NCI-H526 (cell line): ENCODE measurements around the gene SEMA6D.

Source experiments
- DNase-seq, 2 experiments: peaks; one replicate each; lab custom pipeline; 2025; lab: John Stamatoyannopoulos, UW

The SEMA6D gene

DNA sequence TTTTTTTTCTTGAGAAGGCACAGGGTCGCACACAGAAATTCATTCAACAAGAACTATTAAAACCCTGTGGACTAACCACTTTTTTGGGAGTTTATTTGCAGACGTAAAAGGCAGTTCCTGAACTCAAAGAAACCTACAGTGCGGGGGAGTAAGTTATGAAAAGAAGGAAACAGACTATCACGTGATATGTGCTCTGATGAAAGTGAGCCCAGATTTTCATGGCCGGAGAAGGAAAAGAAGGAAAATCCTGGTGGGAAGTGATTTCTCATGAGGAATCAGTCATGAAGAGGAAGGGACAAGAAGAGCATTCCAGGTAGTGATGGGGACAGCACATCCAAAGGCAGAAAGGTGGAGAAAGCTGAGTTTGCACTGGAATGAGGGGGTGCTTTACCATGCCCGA is 26.1 kb downstream of the SEMA6D start:
- DNase-seq, result no peak

DNA sequence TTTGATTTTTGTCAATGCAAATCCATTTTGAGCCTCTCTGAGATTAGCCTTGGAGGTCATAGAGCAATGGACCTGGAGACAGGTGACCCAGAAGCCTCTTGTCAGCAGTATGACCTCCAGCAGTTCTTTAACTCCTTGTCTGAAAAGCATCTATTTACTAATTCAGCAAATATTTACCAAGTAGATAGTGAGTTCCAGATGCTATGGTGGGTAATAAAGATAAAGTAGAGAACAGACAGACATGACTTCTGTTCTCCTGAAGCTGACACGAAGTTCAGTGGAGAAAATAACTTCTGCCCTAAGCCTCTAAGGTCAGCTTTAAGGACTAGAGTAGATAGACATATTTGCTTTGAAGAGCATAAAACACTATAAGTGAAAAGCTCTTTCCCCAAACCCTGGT is 26.6 kb downstream of the SEMA6D start:
- DNase-seq, result no peak

DNA sequence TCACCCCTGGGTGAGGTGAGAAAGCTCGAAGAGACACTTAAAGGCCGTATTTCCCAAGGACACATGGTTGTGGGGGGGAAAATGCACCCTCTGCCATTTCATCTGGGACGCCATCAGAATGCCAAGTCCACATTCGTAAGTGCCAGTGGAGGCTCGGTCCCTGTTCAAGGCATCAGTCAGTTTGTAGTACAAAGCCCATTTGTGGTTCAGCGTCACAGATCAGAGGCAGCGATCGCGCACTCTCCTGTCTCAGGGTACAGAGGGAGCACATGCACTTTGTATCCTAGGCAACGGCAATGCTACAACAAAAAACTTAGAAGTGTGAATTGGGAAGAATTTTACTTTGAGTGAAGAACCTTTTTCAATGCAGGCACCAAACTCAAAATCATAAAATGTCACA is 27.2 kb downstream of the SEMA6D start:
- DNase-seq, result no peak

DNA sequence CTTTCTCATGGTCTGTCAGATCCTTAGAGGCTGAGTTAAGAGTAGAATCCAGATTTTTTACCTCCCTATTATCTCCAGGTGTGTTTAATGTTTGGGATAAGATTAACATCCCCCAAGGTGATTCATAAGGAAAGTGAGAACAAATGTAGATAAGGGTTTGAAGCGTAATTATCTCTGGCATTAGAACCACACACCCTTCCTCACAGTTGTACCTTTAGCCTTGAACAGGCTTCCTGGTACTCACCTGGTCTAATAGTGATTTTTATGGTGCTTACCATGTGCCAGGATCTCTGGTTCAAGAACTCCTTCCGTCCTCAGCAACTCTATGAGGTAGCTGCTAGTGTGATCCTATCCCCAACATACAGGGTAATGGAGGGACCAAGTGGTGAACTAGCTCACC is 27.7 kb downstream of the SEMA6D start:
- DNase-seq, result no peak

DNA sequence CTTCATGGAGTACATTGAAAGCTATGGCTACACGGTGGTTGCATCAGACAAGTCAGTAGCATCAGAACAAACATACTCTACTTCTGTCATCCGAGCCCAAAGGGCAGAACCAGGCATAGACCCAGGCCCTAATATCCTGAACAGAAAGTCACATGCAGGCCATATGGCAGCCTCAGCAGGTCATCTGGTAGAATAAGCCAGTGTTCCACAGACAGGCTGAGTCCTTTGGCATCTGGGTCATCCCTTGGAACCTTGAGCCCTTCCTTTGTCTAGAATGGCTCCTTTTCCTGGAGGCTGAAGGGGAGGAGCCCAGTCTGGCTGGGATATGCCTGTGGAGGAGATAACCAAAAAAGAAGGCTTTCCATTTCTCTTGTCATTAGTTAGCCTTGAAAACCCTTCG is 29.2 kb downstream of the SEMA6D start:
- DNase-seq, result no peak

DNA sequence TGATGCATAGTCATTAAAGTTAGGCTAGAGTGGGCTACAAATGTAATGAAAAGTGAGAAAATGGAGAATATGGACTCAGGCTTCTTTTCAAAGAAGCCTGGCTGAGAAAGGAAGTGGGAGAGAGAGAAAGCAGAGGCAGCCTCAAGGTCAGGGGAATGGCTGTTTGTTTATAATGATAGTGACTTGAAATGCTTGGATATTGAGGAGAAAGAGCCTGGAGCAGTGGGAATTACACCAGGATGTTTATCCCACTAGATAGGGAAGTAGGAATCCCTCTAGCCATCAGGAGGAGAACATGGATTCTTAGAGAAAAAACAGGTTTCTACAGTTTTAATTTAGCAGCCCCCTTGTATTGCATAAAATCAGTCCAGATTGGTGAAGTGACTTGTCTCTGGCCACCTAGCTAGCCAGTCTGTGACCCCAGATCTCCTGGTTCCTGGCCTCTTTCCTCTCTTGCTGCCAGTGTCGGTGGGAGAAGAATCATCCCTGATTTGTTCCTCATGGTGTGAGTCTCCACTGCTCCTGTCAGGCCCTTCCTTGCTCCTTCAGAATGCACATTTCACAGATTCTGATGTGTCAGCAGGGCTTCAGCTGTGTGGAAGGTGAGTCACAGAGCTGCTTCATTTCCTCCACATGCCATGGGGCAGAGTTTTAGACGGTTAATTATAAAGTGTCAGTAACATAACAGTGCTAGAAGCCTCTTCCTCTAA is 32.9 kb downstream of the SEMA6D start:
- no peak for DNase-seq

DNA sequence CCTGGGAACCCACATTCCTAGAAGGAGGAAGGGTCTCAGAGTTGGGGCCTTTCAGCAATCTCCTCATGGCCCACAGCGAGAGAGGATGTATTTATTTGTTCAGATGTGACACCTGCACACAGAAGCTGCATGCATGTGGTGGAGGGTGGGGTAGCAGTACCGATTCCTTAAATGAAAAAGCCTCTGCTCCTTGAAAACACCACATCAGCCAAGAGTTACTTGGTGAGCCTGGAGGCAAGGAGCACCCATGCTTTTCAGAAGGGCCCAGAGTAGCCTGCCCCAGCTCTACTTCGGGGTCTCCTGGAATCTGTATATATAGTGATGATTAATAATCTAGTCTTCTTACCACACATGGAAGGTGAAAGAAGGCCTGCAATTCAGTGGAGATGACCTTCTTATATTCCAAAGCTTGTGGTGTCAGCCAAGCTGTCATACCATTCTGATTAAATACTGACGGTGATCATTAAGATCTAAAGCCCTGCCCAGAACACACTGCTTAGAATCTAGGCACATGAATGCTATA is 33.5 kb downstream of the SEMA6D start:
- no peak for DNase-seq

DNA sequence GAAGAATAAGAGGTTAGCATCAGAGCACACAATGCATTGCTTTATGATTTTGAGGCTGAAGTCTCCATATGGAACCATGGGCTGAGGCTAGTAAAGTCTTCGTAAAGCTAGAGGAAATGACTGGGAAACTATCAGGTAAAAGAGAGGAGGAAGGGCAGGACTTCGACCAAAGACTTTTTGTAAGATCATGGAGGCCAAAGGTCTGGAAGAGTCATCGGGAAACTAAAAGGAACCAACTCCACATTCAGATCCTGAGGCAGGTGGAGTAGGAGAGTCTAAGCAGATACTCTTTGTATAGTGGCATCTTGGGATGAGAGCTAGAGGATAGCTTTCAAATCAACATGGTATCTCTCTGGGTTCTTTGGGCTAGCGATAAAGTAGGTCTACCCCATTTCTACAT is 36.3 kb downstream of the SEMA6D start:
- no peak for DNase-seq

DNA sequence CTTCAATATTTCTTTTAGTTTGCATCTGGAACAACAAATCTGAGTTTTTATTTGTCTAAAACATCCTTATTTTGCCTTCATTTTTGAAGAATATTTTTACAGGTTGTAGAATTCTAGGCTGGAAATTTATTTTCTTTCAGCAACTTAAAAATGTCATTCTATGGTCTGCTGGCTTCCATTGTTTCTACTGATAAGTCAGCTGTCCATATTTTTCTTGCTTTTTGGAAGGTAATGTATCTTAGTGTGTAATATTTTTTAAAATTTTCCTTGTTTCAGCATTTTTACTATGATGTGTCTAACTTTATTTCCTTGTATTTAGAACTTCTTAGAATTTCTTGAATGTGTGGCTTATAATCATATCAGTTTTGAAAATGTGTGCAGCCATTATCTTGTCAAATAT is 37.0 kb downstream of the SEMA6D start:
- no peak for DNase-seq

DNA sequence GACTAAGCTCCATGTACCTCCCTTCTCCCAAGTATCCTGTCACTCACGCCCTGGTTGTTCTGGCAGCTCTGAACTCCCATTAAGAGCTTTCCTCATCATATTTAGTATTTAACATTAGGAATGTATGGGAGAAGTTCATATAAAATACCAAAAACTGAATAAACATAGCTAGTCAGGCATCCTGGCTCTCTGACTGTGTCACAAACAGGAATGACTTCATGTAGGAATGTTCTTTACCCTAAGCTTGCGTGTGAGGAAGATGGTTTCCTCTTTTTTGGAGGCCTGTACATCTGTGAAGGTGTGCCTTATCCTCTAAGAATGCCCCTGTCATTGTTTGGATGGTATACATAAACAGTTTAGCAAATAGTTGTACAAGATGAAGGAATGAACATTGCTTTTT is 38.6 kb downstream of the SEMA6D start:
- no peak for DNase-seq

DNA sequence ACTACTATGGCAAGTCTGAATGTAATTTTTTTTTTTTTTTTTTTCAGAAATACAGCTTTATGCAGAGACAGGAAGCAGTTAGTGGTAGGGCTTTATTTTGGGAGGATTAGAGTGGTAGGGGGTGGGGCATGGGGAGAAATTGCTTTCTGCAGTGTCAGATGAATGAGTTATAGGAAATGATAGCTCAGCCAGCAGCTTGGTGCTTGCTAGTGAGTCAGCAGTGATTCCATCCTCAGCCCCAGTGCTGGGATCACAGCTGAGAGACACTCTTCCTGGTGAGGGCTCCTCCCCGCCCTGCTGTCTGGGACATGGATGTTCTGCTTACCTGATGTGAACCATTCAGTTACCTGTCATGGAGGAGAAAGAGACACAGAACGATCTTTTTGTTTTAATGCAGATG is 39.6 kb downstream of the SEMA6D start:
- DNase-seq, result no peak

DNA sequence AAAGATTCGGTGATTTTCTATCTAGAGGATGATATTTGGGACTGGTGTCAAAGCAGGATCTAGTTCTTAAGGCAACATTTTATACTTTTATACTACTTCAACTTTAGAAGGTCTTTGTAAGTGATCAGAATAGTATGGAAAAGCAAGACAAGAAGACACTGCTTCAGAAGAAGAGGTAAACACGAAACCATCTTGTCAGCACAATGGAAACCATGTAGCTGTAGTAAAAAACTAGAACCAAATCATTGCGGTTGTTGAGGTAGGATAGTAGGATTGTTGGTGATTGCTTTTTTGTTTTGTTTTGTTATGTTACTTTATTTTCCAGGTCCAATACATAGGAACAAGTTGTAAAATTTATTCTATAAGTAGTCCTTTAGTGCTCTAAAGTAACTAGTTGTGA is 40.0 kb downstream of the SEMA6D start:
- DNase-seq, result no peak

DNA sequence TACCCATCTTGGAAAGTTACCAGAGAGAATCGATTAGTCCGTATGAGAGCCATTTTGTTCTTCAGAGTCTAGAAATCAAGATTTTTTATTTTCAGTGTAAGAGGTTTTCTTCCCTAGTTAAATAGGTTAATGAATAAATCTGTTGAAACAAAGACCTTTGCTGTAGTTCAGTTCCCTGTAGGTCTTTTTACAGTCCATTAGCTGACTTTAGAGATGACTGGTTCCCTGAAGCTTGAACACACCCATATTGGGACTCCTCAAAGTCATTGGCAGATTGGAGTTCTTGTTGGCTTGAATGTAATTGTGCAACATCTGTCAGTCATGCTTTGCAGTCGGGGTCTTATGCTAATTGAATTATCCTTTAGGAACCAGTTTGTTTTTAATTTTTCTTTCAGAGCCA is 45.3 kb downstream of the SEMA6D start:
- no peak for DNase-seq

DNA sequence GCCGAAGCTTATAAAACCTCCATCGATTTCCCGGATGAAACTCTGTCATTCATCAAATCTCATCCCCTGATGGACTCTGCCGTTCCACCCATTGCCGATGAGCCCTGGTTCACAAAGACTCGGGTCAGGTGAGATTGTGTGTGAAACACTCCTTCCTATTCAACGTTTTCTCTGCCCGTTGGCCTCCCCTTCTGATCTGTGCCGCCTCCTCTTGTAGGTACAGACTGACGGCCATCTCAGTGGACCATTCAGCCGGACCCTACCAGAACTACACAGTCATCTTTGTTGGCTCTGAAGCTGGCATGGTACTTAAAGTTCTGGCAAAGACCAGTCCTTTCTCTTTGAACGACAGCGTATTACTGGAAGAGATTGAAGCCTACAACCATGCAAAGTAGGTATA is 47.4 kb downstream of the SEMA6D start:
- DNase-seq, result no peak

DNA sequence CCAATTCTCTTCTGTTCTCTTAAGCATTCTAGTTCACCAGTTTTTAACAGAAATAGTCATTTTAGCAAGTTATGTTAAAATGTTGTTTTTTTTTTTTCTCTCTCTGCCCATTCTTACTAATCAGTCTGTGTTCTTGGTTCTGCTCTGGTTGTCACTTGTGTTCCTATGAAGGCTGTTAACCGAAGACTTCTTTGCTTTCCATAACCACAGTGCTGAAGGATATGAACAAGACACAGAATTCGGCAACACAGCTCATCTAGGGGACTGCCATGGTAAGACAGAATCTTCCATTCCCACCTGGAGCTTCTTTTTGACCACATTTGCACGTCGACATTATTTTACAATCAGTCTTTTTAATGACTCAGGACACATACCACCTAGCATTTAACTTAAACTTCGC is 49.1 kb downstream of the SEMA6D start:
- DNase-seq, result no peak

DNA sequence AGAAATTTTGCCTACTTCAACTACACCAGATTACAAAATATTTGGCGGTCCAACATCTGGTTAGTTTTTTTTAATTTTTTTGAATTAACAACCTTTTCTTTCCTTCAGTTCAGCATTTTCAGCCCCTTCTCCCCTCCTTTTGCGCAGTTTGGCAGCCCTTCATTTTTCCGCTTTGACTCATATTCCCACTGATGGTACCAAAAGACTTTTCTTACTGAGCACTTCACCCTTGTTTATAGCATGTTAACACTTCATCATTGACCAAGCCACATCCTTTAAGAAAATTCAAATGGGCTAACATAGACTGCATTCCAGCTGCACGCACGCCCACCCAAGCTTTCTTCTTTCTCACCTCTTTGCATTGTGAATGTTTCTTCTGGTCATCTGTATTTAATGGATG is 49.7 kb downstream of the SEMA6D start:
- no peak for DNase-seq

DNA sequence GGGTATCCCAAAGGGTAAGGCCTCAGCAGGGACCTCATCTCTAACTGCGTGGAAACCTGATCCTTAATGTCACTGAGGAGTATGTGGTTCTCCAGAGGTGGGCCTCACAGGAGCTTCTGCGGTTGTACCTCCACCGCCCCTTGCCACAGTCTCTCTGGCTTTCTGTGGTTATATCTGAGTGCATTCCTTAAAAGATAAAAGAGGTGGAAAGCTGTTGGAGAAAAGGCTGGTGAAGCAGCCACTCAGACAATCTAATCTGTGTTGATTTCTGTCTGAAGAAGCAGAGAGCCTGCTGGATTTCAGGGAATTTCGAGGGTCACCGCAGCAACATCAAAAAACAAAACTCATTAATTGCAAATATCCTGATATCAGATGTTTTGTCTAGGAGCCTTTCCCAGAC is 51.4 kb downstream of the SEMA6D start:
- DNase-seq, result no peak

DNA sequence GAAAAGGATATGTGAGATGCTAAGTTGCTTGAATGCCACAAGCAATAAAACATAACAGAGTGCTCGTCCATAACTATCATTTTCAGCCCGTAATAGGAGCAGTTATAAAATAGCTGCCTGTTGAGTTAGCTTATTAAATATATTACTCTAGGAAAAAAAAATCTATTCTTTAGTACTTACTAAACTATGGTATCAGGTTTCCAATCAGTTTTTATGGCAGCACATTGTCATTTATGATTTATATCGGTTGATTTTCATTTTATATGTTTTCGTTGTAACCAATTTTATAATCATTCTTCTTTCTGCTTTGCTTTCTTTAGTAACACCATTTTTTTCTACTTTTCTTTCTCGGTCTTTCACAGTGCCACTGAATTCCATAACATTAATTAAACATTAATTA is 51.9 kb downstream of the SEMA6D start:
- DNase-seq, result no peak

DNA sequence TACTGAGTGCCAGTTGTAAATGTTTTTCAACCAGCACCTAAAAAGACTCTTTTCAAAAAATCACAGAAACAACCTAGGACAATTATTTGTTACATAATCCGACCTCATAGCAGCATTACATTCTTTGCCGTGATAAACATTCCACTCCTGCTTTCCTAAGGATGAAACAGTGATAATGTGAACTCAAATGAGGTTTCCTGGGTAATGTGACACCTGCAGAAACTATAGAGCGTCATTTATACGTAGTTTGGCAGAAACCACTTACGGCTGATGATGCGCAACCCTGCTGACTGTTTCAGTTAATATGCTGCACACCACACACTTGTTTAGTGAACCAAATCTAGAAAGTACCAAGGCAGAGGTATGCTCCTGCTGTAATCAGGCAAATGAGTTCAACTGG is 55.8 kb downstream of the SEMA6D start:
- no peak for DNase-seq

DNA sequence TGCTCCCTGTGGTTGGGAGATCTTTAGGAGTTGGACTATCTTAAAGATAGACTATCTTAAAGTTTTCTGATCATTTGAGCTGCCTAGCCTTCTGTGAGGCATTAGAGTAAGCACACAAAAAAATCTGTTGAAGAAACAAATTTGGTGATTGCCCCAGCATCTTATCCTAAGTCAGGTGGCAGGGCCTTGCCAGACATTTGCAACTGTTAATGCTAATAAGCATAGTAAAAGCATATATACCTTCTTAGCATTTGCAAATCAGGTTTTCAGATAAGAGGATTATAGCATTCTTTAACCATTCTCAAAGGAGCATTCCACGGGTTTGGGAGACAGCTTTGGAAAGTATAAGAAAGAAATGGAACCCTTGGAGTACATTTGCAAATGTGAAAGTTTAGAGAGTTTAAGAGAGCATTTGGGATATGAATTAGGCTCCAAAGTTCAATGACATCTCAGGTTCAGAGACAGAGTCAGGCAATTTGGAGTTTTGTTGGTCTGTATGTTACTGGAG is 61.0 kb downstream of the SEMA6D start:
- DNase-seq, result no peak

DNA sequence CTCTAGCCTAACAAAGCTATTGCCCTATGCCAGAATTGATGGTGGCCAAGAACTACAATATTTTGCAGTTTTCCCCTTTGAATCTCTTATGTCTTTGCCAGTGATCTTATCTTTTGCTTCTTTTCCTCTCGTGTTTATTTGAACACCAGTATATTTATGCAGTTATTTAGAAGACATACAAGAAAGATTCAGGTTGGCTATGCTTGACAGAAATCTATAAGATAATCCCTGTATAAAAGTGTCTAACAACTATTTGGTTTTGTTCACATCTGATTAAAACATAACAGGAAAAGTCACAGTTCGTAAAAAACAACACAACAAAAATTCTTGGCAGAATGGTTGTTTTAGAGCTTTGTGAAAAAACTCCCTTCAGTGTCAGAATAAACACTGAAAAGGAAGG is 63.7 kb downstream of the SEMA6D start:
- no peak for DNase-seq

DNA sequence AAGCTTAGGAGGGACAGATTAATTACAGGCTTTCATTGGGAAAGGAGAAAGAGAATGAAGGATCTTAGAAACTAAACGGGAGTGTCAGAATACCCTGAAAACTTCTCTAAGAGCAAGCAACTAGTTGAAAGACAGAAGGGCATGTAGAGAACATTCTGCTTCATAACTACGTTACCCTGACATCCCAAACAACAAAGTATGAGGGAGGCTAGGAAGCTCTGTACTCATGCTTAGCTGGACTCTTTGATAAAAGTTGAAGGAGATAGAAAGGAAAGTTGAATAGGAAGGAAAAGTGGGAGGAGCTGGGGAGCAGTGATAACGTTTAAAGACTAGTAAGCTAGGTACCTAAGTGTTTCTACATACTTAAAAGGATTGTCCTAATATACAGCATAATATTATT is 64.2 kb downstream of the SEMA6D start:
- no peak for DNase-seq

DNA sequence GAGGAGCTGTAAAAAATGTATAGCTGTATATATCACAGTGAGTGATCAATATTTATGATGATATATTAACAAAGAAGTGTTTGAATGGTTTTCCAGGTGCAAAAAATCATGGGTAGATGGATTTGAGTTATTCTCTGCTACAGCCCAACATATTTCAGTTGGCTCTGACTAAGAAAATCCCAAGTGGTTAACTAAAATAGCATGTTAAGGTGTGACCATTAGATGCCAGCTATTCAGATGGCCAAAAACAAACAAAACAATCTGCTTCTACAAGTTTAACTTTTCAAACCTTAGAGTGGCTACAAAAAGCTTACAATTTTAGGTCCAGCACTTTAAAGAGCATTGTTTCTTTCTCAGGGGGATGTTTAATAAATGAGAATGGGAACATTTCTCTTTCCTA is 67.5 kb downstream of the SEMA6D start:
- no peak for DNase-seq

DNA sequence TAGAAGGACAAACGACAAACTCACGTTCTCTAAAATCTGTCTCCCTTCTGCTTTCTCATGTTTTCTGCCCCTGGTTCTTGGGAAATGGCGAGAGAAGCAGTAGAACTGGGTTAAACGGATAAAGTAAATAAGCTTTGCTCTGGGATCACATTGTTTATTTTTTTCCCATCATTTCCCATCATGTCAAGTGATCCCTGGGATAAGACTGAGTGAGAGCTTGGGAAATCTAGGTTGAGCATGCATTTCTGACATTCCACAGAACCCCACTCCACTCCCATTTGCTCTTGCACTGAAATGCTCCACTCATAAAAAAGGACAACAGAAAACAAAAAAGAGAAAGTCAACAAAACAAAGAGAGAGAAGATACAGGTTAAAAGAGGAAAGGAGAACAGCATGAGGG is 69.1 kb downstream of the SEMA6D start:
- DNase-seq, result no peak
